ENCODE measurements around the gene PCDH8. TPM values are rescaled to one million over a fixed set of nuclear protein-coding genes. Genes with fewer than 3 reads are reported as not detected.

PCDH8 gene
- polyA plus RNA-seq, 1 donor from 2014 or later: 2.4 TPM

GRCh38 chr13:52835071-52835839 is 13.2 kb downstream of the PCDH8 start:
- Histone ChIP-seq H3K79me2 (replicated peaks; ENCODE audit: insufficient read depth, low read length) (no peaks in the 10 kb centered on the region), H3K4me2 (ENCODE audit: low read length) (no peak overlapping the region), H3K27ac (ENCODE audit: low read length) (no peak overlapping the region), H3K36me3 (ENCODE audit: insufficient read depth, low read length) (no peaks in the 10 kb centered on the region), H3F3A (ENCODE audit: insufficient read depth, low read length, poor library complexity, severe bottlenecking) (no peaks in the 10 kb centered on the region), H3K27me3 (ENCODE audit: insufficient read depth, low read depth, low read length) (peaks cover 20% of the 10 kb centered on the region), H2AFZ (ENCODE audit: low read depth, low read length) (no peak overlapping the region), H3K9ac (ENCODE audit: low read length) (no peak overlapping the region), H3K4me3 (ENCODE audit: low read length) (no peak overlapping the region), H3K9me3 (ENCODE audit: low read length) (no peaks in the 10 kb centered on the region), H3K9me2 (ENCODE audit: insufficient read depth, low read length) (no peaks in the 10 kb centered on the region), H4K20me1 (ENCODE audit: insufficient read depth) (no peaks in the 10 kb centered on the region)
- TF ChIP-seq REST (IDR thresholded peaks at IDR 0.05; ENCODE audit: borderline replicate concordance) (no peak), CTCF (IDR thresholded peaks at IDR 0.05; ENCODE audit: poor library complexity, severe bottlenecking) (no peak), RAD21 (conservative IDR thresholded peaks at IDR 0.05) (no peak), SMC3 (conservative IDR thresholded peaks at IDR 0.05; ENCODE audit: poor library complexity) (no peak), POLR2AphosphoS5 (IDR thresholded peaks at IDR 0.05) (no peak), EP300 (conservative IDR thresholded peaks at IDR 0.05; ENCODE audit: poor library complexity, severe bottlenecking) (no peak), TAF1 (IDR thresholded peaks at IDR 0.05; ENCODE audit: low read depth) (no peak), MXI1 (conservative IDR thresholded peaks at IDR 0.05; ENCODE audit: poor library complexity, severe bottlenecking) (no peak), EZH2 (IDR thresholded peaks at IDR 0.05; ENCODE audit: borderline replicate concordance, insufficient read depth, low read length, poor library complexity, severe bottlenecking) (no peak)

GRCh38 chr13:52833296-52833875 is 15.1 kb downstream of the PCDH8 start:
- H3K36me3 ChIP-seq (ENCODE audit: insufficient read depth, low read length): no peaks in the 10 kb centered on the region
- no peak for TF ChIP-seq SMC3 (conservative IDR thresholded peaks at IDR 0.05; ENCODE audit: poor library complexity)
- TF ChIP-seq RAD21 (conservative IDR thresholded peaks at IDR 0.05): no peak
- TF ChIP-seq CTCF (IDR thresholded peaks at IDR 0.05; ENCODE audit: poor library complexity, severe bottlenecking): no peak
- no peak for TF ChIP-seq MXI1 (conservative IDR thresholded peaks at IDR 0.05; ENCODE audit: poor library complexity, severe bottlenecking)
- no peak for TF ChIP-seq POLR2AphosphoS5 (IDR thresholded peaks at IDR 0.05)
- no peak for TF ChIP-seq TAF1 (IDR thresholded peaks at IDR 0.05; ENCODE audit: low read depth)
- no peak for TF ChIP-seq EZH2 (IDR thresholded peaks at IDR 0.05; ENCODE audit: borderline replicate concordance, insufficient read depth, low read length, poor library complexity, severe bottlenecking)
- no peak for TF ChIP-seq REST (IDR thresholded peaks at IDR 0.05; ENCODE audit: borderline replicate concordance)
- no peak for TF ChIP-seq EP300 (conservative IDR thresholded peaks at IDR 0.05; ENCODE audit: poor library complexity, severe bottlenecking)
- no peak overlapping the region for H3K4me2 ChIP-seq (ENCODE audit: low read length)
- no peaks in the 10 kb centered on the region for H3F3A ChIP-seq (ENCODE audit: insufficient read depth, low read length, poor library complexity, severe bottlenecking)
- no peaks in the 10 kb centered on the region for H4K20me1 ChIP-seq (ENCODE audit: insufficient read depth)
- H3K9ac ChIP-seq (ENCODE audit: low read length): no peak overlapping the region
- H3K27me3 ChIP-seq (ENCODE audit: insufficient read depth, low read depth, low read length): peaks cover 6% of the 10 kb centered on the region
- no peaks in the 10 kb centered on the region for H3K9me3 ChIP-seq (ENCODE audit: low read length)
- H3K27ac ChIP-seq (ENCODE audit: low read length): no peak overlapping the region
- no peaks in the 10 kb centered on the region for H3K9me2 ChIP-seq (ENCODE audit: insufficient read depth, low read length)
- H3K79me2 ChIP-seq (replicated peaks; ENCODE audit: insufficient read depth, low read length): no peaks in the 10 kb centered on the region
- no peak overlapping the region for H2AFZ ChIP-seq (ENCODE audit: low read depth, low read length)
- no peak overlapping the region for H3K4me3 ChIP-seq (ENCODE audit: low read length)

Data from neural cell (in vitro differentiated cells).